ENCODE data around the gene MARCHF3. TPM values are rescaled to one million over a fixed set of nuclear protein-coding genes. Genes with fewer than 3 reads are reported as not detected.

MARCHF3 gene
- total and polyA plus RNA-seq, 2 of the 13 experiments (the other 11 are each of a cell fraction or from before 2014, with no cell fraction given) = 4.8 to 11.9 TPM

DNA sequence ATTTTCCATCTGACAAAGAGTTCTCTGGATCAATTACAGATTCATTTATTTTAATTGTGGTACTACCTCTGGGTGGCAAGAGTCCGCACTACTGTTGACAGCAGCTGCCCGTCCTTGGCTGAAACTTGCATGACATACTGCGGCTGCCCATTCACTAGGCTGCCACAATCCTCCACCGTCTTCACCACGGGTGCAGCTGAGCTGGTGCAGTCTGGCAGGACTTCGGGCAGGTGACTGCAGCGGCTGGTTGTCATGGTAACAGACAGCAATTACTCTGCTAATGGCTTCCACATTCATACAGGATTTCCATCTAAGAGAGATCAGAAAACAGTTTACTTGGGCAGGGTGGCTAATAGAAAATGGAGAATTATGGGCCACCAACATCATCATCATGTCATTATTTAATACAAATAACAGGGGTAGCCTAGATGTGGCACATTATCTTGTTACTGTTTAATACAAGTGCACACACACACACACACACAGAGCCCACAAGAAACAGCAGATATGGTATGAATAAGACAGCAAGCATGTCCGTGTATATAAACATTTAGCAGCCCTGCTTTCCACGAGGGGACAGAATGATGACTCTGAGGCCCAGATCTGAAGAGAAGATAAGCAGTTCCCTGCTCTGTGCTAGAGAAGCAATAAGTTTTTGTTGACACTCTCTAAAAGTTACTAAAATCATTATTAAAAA, 112.3 kb downstream of the MARCHF3 start (continued):
- TF ChIP-seq PHF8 (CRISPR knock-in tag; IDR thresholded peaks at IDR 0.05) (no peak), MNT (IDR thresholded peaks at IDR 0.05) (no peak), BHLHE40 (IDR thresholded peaks at IDR 0.05; ENCODE audit: low read length) (no peak), ZFP82 (CRISPR knock-in tag; IDR thresholded peaks at IDR 0.05; ENCODE audit: borderline replicate concordance) (no peak), RFX1 (IDR thresholded peaks at IDR 0.05) (peak; percentile 51; the same call in 1 of the 2 replicates)
- TF ChIP-seq, protein P1, sequence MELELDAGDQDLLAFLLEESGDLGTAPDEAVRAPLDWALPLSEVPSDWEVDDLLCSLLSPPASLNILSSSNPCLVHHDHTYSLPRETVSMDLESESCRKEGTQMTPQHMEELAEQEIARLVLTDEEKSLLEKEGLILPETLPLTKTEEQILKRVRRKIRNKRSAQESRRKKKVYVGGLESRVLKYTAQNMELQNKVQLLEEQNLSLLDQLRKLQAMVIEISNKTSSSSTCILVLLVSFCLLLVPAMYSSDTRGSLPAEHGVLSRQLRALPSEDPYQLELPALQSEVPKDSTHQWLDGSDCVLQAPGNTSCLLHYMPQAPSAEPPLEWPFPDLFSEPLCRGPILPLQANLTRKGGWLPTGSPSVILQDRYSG (CRISPR knock-in tag; IDR thresholded peaks at IDR 0.05) = no peak

GRCh38 chr5:126915496-126915895, 114.9 kb downstream of the MARCHF3 start:
- ChIA-PET POLR2A (no interaction called here), CTCF (ENCODE audit: low intra/inter-chr PET ratio, low total read pairs) (no interaction called here)
- Histone ChIP-seq H3K27ac (ENCODE audit: extremely low read length, insufficient read depth, low read length) (no peak overlapping the region), H4K20me1 (ENCODE audit: insufficient read depth, low read length) (no peaks in the 10 kb centered on the region), H3K36me3 (replicated peaks in 1 of 2; ENCODE audit: control insufficient read depth in 1 of 2, insufficient read depth in 2 of 2, low read length in 2 of 2) (peaks cover 0 to 13% of the 10 kb centered on the region in 2 experiments; a peak in 2 of 5 replicates), H3K9ac (ENCODE audit: insufficient read depth, low read depth, low read length) (no peak overlapping the region), H3K9me3 (ENCODE audit: low read length) (no peaks in the 10 kb centered on the region), H3K79me2 (ENCODE audit: insufficient read depth, low read length) (no peaks in the 10 kb centered on the region), H3K27me3 (ENCODE audit: control insufficient read depth in 1 of 2, insufficient read depth in 2 of 2, low read length in 2 of 2) (no peaks in the 10 kb centered on the region), H2AFZ (ENCODE audit: low read length) (no peak overlapping the region), H3K4me1 (ENCODE audit: insufficient read depth, low read length) (no peaks in the 10 kb centered on the region), H3K4me3 (replicated peaks in 1 of 3; ENCODE audit: insufficient read depth in 1 of 3, low read depth in 2 of 3, low read length in 3 of 3) (no peak overlapping the region), H3K4me2 (ENCODE audit: low read depth, low read length) (no peak overlapping the region)
- in situ Hi-C loops (cut with HindIII; ENCODE audit: extremely low pct_ligation_motif_present, low pct_unique_long_range_greater_than_20kb) = no loop called here
- FAIRE-seq (no peak), ATAC-seq (no peak), DNase-seq (ENCODE audit: low spot score) (no peak)
- no TSS peak for BruUV-seq (replicated peaks)
- intact Hi-C loops (cut with micrococcal nuclease; ENCODE audit: unreplicated experiment) = no loop called here
- 100% methylated on average over 2 of the region's 2 CpGs for WGBS (ENCODE audit: low lambda C conversion rate)
- TF ChIP-seq, protein P2, sequence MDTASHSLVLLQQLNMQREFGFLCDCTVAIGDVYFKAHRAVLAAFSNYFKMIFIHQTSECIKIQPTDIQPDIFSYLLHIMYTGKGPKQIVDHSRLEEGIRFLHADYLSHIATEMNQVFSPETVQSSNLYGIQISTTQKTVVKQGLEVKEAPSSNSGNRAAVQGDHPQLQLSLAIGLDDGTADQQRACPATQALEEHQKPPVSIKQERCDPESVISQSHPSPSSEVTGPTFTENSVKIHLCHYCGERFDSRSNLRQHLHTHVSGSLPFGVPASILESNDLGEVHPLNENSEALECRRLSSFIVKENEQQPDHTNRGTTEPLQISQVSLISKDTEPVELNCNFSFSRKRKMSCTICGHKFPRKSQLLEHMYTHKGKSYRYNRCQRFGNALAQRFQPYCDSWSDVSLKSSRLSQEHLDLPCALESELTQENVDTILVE (CRISPR knock-in tag; IDR thresholded peaks at IDR 0.05) = no peak
- TF ChIP-seq KDM4B (CRISPR knock-in tag; IDR thresholded peaks at IDR 0.05) = no peak
- no peak for TF ChIP-seq MXD1 (CRISPR knock-in tag; IDR thresholded peaks at IDR 0.05)
- TF ChIP-seq, protein P3, sequence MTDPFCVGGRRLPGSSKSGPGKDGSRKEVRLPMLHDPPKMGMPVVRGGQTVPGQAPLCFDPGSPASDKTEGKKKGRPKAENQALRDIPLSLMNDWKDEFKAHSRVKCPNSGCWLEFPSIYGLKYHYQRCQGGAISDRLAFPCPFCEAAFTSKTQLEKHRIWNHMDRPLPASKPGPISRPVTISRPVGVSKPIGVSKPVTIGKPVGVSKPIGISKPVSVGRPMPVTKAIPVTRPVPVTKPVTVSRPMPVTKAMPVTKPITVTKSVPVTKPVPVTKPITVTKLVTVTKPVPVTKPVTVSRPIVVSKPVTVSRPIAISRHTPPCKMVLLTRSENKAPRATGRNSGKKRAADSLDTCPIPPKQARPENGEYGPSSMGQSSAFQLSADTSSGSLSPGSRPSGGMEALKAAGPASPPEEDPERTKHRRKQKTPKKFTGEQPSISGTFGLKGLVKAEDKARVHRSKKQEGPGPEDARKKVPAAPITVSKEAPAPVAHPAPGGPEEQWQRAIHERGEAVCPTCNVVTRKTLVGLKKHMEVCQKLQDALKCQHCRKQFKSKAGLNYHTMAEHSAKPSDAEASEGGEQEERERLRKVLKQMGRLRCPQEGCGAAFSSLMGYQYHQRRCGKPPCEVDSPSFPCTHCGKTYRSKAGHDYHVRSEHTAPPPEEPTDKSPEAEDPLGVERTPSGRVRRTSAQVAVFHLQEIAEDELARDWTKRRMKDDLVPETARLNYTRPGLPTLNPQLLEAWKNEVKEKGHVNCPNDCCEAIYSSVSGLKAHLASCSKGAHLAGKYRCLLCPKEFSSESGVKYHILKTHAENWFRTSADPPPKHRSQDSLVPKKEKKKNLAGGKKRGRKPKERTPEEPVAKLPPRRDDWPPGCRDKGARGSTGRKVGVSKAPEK (CRISPR knock-in tag; IDR thresholded peaks at IDR 0.05; ENCODE audit: borderline replicate concordance) = no peak
- no peak for TF ChIP-seq TRIM24 (CRISPR knock-in tag; IDR thresholded peaks at IDR 0.05)
- TF ChIP-seq GZF1 (CRISPR knock-in tag; IDR thresholded peaks at IDR 0.05) = no peak
- no peak for TF ChIP-seq ELF4 (CRISPR knock-in tag; IDR thresholded peaks at IDR 0.05; ENCODE audit: borderline replicate concordance)
